ENCODE results near the gene MACROD2.

The MACROD2 gene

DNA sequence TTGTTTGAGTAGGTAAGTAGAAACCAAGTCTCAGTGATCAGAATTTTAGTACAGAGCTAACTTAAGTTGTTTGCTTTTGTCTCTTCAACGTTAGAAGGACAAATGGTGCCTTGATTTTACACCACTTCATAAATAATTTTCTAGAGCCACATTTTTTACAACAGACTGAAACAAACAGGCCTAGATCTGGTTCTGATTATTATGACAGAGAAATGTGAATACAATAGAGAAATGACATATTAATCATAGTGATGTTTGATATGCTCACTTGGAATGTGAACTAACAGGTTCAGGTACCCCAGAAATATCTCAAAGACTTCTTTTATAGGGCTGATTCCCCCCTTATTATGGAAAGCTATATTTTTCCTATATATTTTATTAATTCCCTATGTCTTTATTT lies 1817.4 kb downstream of the MACROD2 start:
- DNase-seq: no peak

DNA sequence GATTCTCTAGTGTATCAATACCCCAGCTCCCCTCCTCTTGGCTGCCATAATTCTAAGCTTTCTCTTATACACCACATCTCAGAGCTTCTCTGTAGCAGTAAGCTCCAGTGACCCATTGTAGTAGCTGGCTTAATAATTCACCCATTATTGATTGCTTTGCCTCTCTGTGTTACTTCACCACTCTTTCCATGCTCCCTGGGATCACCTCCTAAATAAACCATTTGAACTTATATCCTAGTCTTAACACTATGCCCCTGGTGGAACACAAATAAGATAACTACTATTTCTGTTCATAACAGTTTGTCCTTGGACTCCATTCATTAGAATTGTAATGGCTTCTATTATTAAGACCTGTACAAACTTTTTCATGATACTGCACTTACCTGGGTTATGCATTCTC lies 1819.0 kb downstream of the MACROD2 start:
- DNase-seq: no peak

GRCh38 chr20:15814911-15815310 lies 1819.6 kb downstream of the MACROD2 start:
- no peak for DNase-seq

- DNase-seq: no peak
Observed at GRCh38 chr20:15817351-15817750, 1822.0 kb downstream of the MACROD2 start.

GRCh38 chr20:15818651-15819071 lies 1823.3 kb downstream of the MACROD2 start:
- no peak for DNase-seq

DNA sequence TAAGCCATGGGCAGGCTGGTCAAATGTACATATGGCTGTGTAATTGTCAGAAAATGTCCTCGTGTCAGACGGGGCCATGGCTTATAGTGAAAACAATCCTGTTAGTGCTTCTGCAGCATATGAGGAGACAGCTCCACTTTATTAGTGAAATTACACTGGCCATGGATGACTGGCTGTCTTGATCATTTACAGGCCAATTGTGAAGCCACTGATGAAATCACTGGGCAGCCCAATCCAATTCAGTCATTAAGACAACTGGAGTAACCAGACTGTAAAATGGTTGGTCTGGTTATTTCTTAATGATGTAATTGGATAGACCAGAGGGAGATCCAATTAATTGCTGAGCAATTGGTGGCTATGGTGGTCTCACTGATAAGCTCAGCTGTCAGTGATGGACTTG lies 1828.4 kb downstream of the MACROD2 start:
- no peak for DNase-seq

DNA sequence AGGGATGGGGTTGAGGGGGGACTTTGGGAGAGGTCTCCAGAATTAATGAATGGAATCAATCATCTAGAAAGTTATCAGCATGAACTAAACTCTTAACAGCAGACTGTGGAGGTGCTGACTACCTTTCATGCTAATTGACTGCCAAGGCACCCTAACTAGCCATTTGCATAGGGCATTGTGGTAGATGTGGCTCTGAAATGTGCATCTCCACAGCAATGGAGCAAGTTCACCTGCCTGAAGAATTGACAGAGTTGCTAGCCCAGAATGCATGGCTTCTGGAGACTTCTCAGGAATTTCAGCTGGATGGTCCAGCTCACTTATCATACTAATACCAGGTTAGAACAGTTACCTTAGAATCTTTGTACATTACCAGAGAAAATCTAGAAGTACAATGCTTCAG lies 1832.3 kb downstream of the MACROD2 start:
- no peak for DNase-seq

- DNase-seq: no peak
Observed at GRCh38 chr20:15831201-15831600, 1835.9 kb downstream of the MACROD2 start.

DNA sequence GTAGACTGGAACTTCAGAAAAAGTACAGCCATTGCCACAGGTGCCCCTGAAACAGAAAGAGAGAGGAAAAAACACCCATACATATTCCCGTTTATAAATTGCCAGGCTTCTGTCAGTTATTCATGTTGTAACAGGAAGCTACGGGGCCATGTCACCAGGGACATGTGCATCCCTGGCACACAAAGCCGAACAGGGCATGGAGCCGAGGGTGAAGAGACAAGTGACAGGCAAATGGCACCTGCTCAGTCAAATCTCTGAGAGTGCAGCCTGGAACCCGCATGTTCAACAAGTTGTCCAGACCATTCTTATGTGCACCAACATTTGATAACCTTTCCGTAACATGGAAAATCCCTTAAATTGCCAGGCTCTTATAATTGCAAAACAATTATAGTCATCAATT lies 1837.2 kb downstream of the MACROD2 start:
- no peak for DNase-seq

DNA sequence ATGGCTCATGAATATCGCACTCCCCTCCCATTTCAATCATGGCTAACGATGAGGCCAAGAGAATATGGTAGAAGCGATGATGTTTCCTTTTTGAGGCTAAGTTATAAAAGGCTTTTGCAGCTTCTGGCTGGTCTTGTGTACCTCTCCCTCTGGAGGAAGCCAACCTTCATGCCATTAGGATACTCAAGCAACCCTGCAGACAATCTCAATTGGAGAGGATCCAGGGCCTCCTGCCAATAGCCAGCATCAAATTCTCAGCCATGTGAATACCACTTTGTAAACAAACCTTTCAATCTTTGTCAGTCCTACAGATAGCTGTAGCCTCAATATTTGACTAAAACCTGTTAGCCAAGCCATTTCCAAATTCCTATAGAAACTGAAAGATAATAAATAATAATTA lies 1839.5 kb downstream of the MACROD2 start:
- DNase-seq: no peak

DNA sequence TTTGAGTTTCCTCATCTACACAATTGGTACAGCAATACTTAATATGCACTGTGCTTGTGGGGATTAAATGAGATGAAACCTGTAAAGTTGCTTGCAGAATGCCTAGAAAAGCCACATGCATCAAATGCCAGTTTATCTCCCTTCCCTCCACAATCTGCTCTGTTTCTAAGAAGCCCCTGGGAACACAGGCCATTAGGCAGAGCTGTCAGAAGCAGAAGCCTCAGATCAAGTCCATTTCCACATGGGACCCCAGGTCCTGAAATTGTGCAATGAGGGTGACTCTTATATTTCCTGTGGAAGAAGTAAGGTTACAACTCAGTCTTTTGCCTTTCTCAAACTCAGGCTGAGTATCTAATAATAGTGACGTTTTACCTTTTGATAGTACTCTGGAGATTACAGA lies 1840.5 kb downstream of the MACROD2 start:
- DNase-seq: no peak

- DNase-seq: no peak
Observed at GRCh38 chr20:15836634-15837033, 1841.3 kb downstream of the MACROD2 start.

DNA sequence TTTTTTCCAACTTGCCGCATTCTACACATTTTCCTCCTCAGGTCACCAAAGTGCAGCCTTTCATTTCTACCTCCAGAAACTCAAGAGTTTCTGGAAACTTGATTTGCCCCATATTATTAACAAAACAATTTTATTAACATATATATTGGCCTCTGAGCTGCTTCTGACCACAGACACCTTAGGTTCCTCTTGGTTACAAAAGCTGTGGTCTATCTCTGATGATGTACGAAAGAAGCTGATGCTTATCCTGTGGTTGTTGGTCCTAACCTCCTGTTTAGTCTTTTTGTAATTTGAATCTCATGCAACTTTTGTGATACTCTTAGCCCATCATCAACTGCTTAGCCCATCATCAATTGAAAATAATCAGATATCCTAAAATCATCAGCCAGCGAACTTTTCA lies 1842.2 kb downstream of the MACROD2 start:
- no peak for DNase-seq

- no peak for DNase-seq
Observed at GRCh38 chr20:15838466-15838865, 1843.2 kb downstream of the MACROD2 start.

- no peak for DNase-seq
Observed at GRCh38 chr20:15840636-15841301, 1845.5 kb downstream of the MACROD2 start.

DNA sequence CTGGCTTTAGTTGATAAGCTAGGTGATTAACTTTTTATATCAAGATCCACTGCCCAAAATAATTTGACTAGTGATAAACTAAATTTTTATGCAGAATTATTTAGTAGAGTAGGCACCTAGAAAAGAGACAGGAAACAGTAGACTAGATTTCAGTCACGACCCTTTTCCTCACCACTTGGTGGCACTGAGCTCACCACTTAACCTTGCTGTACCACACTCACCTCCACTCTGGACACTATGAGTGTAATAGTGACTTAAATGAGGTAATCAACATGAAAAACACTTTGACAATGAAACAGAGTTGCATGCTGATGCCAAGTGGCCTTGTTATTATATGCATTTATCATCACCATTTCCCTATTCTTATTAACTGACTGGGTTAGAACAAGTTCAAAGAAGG lies 1847.6 kb downstream of the MACROD2 start:
- DNase-seq: no peak

DNA sequence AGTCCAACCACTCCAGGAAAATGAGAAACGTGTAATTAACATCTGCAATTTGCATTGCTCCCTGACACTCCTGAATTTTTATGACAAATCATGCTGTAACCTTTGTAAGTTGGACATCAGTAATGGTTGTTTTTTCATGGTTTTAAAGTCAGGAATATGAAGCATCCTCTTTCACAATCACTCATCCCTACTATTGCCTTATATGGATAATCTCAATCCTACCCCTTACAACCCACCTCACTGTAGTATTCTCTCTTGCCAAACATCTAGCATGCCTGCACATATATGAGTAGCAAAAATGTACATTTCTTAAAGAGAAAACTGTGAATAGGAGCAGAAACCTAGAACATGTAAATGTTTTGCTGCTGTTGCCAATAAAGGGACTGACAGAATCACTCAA lies 1848.5 kb downstream of the MACROD2 start:
- DNase-seq: no peak

- DNase-seq: no peak
Observed at GRCh38 chr20:15847196-15847784, 1852.0 kb downstream of the MACROD2 start.

DNA sequence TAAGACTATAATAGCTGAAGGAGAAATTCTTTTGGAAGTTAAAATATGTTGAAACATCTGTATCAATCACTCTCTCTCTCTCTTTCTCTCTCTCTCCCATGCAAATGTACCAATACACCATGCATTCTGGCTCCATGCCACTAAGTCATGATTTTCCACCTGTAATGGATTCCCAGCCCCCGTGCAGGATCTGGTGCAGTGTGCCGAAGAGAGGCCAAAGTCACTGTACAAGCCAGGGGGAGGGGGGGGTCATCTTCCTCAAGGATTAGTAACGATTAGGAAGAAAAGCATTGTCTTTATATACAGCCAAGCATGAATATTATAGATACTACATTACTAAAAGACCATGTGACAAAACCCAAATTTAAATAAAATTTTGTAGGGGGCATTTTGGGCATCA lies 1852.8 kb downstream of the MACROD2 start:
- no peak for DNase-seq

DNA sequence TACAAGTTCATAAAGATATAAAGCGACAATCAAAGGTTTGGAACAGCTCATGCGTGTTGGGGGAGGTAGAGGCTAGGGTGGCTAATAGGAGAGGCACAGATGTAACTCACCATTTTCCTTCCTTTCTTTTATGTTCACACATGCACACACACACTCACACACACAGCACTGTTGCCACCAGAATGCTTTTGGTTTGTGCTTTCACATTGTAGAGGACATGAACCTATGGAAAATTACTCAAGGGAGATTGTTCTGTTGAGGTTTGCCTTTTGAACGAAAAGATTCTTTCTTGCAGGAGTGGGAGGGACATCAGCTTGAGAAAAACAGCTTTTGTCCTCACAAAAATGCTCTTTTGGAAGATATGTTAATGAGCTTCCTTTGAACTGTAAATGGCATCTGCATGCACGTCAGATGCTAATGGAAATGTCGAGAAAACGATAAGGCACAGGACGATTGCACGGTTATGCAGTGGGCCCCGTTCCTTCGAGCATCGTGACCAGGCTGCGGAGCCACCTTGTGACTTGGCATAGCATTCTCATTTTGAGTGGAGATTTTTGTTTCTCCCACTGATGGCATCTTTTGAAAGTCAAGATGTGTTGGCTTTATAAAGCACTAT lies 1853.8 kb downstream of the MACROD2 start:
- no peak for DNase-seq

GRCh38 chr20:15851576-15852215 lies 1856.4 kb downstream of the MACROD2 start:
- no peak for DNase-seq

DNA sequence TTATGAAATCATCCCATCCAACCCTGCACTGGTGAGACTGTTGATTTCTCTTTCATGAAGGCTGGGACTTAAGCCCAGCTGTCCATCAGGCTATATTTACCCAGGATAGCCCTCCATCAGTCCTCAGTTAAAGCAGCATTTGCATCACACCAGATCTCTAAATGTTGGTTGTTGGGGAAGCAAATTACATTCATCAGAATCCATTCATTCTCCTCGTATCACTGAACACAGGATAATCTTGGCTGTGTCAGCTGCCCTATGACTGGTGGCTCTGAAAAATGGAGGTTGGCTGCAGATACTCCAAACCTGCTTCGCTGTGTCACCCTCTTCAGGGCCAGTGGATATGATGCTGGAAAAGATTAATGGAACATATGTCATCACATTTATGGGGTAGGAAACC lies 1859.6 kb downstream of the MACROD2 start:
- DNase-seq: no peak

DNA sequence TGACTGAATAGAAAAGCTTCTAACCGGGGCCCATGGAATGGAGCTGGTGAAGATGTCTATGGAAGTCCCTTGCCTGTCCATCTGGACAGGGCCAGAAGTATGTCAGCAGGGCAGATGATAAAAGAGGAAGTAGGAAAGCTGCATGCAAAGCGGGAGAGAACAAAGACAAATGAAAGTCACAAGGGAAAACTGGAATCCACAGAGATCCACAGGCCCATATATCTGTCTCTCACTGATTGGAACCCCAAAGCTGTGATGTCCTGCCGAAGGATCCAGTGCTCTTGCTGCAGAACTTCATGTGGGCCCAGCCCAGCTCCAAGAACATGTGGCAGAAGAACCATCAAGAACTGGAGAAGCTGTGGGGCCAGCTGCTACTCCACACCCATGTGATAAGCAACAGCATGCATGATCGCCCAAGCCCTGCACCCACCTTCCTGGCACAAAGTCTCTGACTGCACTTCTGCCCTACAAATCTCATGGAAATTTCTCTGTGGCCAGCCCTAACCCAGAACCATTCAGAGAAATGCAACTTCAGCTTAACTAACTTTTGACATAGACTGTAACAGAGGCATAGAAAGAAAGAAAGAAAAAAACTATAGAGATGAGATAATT lies 1862.0 kb downstream of the MACROD2 start:
- DNase-seq: no peak

- DNase-seq: no peak
Observed at GRCh38 chr20:15859061-15859460, 1863.7 kb downstream of the MACROD2 start.

Measured in activated CD4-positive, alpha-beta T cell treated with anti-CD3 and anti-CD28 coated beads for 1 hour (primary cell).